ENCODE measurements around the gene CCDC18. TPM values are rescaled to one million over a fixed set of nuclear protein-coding genes. Genes with fewer than 3 reads are reported as not detected.
A peak's percentile ranks its signal among the peaks of the same experiment; 100 is the strongest.

CCDC18 gene
- total RNA-seq, 1 donor from 2014 or later = 16.2 TPM

- H3K4me3 ChIP-seq (ENCODE audit: low read depth, low read length) = no peak overlapping the region
- TF ChIP-seq, protein P1, sequence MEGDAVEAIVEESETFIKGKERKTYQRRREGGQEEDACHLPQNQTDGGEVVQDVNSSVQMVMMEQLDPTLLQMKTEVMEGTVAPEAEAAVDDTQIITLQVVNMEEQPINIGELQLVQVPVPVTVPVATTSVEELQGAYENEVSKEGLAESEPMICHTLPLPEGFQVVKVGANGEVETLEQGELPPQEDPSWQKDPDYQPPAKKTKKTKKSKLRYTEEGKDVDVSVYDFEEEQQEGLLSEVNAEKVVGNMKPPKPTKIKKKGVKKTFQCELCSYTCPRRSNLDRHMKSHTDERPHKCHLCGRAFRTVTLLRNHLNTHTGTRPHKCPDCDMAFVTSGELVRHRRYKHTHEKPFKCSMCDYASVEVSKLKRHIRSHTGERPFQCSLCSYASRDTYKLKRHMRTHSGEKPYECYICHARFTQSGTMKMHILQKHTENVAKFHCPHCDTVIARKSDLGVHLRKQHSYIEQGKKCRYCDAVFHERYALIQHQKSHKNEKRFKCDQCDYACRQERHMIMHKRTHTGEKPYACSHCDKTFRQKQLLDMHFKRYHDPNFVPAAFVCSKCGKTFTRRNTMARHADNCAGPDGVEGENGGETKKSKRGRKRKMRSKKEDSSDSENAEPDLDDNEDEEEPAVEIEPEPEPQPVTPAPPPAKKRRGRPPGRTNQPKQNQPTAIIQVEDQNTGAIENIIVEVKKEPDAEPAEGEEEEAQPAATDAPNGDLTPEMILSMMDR (conservative IDR thresholded peaks at IDR 0.05; ENCODE audit: low read depth, low read length) = no peak
- no peak for DNase-seq (ENCODE audit: low read depth)
Observed at GRCh38 chr1:93283496-93283895, 103.0 kb downstream of the CCDC18 start.

- DNase-seq (ENCODE audit: low read depth) = no peak
- TF ChIP-seq, protein P1 (conservative IDR thresholded peaks at IDR 0.05; ENCODE audit: low read depth, low read length) = no peak
- H3K4me3 ChIP-seq (ENCODE audit: low read depth, low read length) = no peak overlapping the region
Observed at GRCh38 chr1:93288558-93288957, 108.0 kb downstream of the CCDC18 start.

DNA sequence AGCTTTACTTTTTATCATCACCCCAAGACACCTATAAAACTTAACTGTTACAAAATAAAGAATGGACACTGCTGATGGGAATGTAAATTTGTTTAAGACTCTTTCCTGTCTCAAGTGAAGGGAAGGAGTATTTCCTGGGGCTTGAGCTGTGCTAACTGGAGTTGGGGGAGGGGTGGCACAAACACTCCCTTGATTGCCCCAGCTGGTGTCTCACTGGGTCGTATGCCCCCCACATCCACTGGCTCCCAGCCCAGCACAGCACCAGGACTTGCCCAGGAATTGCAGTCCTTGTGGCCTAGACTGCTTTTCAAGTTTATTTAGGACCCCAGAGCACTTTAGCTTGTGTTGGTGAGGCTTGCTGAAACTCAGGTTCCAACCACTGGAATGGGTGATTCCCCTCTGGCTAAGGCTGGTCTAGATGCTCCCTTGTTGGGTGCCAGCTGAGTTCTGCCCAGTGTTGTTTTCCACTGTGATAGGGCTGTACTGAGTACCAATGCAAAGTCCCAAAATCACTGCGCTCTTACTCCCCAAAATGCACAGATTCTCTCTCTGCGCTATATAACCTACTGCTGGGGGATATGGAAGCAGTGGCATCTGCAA is 116.1 kb downstream of the CCDC18 start:
- TF ChIP-seq, protein P1 (conservative IDR thresholded peaks at IDR 0.05; ENCODE audit: low read depth, low read length) = no peak
- H3K4me3 ChIP-seq (ENCODE audit: low read depth, low read length) = no peak overlapping the region
- DNase-seq (ENCODE audit: low read depth) = no peak

GRCh38 chr1:93301131-93301530 is 120.6 kb downstream of the CCDC18 start:
- no peak for DNase-seq (ENCODE audit: low read depth)
- TF ChIP-seq, protein P1 (conservative IDR thresholded peaks at IDR 0.05; ENCODE audit: low read depth, low read length) = no peak

GRCh38 chr1:93302078-93302477 is 121.6 kb downstream of the CCDC18 start:
- no peak overlapping the region for H3K4me3 ChIP-seq (ENCODE audit: low read depth, low read length)
- no peak for DNase-seq (ENCODE audit: low read depth)
- TF ChIP-seq, protein P1 (conservative IDR thresholded peaks at IDR 0.05; ENCODE audit: low read depth, low read length) = no peak

More at GRCh38 chr1:93301131-93301530, 120.6 kb downstream of the CCDC18 start:
- H3K4me3 ChIP-seq (ENCODE audit: low read depth, low read length) = no peak overlapping the region

- peak; percentile 12 for DNase-seq (ENCODE audit: low read depth)
- H3K4me3 ChIP-seq (ENCODE audit: low read depth, low read length) = no peak overlapping the region
- TF ChIP-seq, protein P1 (conservative IDR thresholded peaks at IDR 0.05; ENCODE audit: low read depth, low read length) = peak; percentile 90
Observed at GRCh38 chr1:93304716-93305138, 124.2 kb downstream of the CCDC18 start.

- H3K4me3 ChIP-seq (ENCODE audit: low read depth, low read length) = no peak overlapping the region
- DNase-seq (ENCODE audit: low read depth) = no peak
- TF ChIP-seq, protein P1 (conservative IDR thresholded peaks at IDR 0.05; ENCODE audit: low read depth, low read length) = no peak
Observed at GRCh38 chr1:93306920-93307319, 126.4 kb downstream of the CCDC18 start.
